ENCODE data around the gene HERC6.

DNA sequence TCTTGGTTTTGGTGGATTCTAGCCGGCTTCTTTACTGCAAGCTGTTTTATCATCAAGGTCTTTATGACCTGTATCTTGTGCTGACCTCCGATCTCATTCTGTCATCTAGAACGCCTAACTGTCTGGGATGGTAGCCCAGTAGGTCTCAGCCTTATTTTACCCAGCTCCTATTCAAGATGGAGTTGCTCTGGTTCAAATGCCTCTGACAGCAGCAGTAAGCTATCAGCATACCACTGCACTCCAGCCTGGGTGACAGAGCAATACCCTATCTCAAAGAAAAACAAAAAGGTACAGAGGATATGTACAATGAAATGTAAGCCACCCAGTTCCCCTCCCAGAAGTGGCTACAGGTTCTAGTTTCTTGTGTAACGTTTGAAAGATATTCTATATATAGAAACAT, 36.1 kb downstream of the HERC6 start:
- TF ChIP-seq, protein P1, sequence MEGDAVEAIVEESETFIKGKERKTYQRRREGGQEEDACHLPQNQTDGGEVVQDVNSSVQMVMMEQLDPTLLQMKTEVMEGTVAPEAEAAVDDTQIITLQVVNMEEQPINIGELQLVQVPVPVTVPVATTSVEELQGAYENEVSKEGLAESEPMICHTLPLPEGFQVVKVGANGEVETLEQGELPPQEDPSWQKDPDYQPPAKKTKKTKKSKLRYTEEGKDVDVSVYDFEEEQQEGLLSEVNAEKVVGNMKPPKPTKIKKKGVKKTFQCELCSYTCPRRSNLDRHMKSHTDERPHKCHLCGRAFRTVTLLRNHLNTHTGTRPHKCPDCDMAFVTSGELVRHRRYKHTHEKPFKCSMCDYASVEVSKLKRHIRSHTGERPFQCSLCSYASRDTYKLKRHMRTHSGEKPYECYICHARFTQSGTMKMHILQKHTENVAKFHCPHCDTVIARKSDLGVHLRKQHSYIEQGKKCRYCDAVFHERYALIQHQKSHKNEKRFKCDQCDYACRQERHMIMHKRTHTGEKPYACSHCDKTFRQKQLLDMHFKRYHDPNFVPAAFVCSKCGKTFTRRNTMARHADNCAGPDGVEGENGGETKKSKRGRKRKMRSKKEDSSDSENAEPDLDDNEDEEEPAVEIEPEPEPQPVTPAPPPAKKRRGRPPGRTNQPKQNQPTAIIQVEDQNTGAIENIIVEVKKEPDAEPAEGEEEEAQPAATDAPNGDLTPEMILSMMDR (IDR thresholded peaks at IDR 0.05; ENCODE audit: poor library complexity, severe bottlenecking) = no peak
- TF ChIP-seq POLR2AphosphoS5 (IDR thresholded peaks at IDR 0.05) (no peak), EP300 (conservative IDR thresholded peaks at IDR 0.05; ENCODE audit: poor library complexity, severe bottlenecking) (no peak), TAF1 (IDR thresholded peaks at IDR 0.05; ENCODE audit: low read depth) (no peak), EZH2 (IDR thresholded peaks at IDR 0.05; ENCODE audit: borderline replicate concordance, insufficient read depth, low read length, poor library complexity, severe bottlenecking) (no peak)
- TF ChIP-seq, protein P2, sequence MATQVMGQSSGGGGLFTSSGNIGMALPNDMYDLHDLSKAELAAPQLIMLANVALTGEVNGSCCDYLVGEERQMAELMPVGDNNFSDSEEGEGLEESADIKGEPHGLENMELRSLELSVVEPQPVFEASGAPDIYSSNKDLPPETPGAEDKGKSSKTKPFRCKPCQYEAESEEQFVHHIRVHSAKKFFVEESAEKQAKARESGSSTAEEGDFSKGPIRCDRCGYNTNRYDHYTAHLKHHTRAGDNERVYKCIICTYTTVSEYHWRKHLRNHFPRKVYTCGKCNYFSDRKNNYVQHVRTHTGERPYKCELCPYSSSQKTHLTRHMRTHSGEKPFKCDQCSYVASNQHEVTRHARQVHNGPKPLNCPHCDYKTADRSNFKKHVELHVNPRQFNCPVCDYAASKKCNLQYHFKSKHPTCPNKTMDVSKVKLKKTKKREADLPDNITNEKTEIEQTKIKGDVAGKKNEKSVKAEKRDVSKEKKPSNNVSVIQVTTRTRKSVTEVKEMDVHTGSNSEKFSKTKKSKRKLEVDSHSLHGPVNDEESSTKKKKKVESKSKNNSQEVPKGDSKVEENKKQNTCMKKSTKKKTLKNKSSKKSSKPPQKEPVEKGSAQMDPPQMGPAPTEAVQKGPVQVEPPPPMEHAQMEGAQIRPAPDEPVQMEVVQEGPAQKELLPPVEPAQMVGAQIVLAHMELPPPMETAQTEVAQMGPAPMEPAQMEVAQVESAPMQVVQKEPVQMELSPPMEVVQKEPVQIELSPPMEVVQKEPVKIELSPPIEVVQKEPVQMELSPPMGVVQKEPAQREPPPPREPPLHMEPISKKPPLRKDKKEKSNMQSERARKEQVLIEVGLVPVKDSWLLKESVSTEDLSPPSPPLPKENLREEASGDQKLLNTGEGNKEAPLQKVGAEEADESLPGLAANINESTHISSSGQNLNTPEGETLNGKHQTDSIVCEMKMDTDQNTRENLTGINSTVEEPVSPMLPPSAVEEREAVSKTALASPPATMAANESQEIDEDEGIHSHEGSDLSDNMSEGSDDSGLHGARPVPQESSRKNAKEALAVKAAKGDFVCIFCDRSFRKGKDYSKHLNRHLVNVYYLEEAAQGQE (IDR thresholded peaks at IDR 0.05; ENCODE audit: borderline replicate concordance) = no peak

Measured in neural cell (in vitro differentiated cells).